ENCODE measurements around the gene FOLR3.

DNA sequence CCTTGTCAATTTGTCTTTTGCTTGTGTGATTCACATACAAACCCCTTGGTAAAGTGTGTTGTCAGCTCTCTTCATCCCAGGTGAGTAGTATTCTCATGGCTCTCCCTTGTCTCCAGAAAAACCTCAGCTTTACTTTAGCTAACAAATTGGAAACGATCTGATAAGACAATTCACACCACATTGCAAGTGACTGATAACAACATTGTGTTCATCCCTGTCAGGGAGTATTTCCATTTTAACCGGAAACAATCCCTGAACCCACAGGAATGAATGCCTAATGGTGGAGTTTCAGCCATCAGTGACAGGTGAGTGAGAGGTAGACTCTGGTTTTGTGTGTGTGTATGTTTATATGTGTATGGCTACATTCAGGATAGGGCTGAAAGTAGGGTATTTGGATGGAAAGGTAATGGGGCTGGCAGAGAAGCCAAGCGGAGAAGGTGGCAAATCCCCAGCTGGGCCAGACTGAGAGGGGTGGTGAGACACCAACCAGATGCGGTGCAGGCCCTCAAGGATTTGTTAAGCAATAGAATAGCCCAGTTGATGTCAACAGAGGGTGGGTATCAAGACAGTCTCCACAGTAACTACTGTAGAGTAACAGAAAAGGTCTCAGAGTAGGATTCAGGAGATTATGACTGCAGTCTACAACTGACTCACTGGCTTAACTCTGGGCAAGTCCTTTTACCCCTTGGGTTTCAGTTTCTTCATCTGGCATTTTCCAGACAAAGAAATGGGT lies 47.3 kb upstream of the FOLR3 start:
- TF ChIP-seq CTCF (conservative IDR thresholded peaks at IDR 0.05; ENCODE audit: low read depth in 2 of 2) (no peak), JUNB (IDR thresholded peaks at IDR 0.05; ENCODE audit: unreplicated experiment) (no peak), EZH2 (IDR thresholded peaks at IDR 0.05; ENCODE audit: low read depth, unreplicated experiment) (no peak), POLR2AphosphoS5 (IDR thresholded peaks at IDR 0.05; ENCODE audit: low read depth) (no peak), EZH2phosphoT487 (IDR thresholded peaks at IDR 0.05; ENCODE audit: unreplicated experiment) (no peak), CREB1 (CRISPR knock-in tag; IDR thresholded peaks at IDR 0.05; ENCODE audit: low read depth) (no peak), NANOG (IDR thresholded peaks at IDR 0.05; ENCODE audit: borderline replicate concordance) (no peak), ETS1 (IDR thresholded peaks at IDR 0.05) (no peak), STAT1 (IDR thresholded peaks at IDR 0.05; ENCODE audit: unreplicated experiment) (no peak)
- TF ChIP-seq, protein P1, sequence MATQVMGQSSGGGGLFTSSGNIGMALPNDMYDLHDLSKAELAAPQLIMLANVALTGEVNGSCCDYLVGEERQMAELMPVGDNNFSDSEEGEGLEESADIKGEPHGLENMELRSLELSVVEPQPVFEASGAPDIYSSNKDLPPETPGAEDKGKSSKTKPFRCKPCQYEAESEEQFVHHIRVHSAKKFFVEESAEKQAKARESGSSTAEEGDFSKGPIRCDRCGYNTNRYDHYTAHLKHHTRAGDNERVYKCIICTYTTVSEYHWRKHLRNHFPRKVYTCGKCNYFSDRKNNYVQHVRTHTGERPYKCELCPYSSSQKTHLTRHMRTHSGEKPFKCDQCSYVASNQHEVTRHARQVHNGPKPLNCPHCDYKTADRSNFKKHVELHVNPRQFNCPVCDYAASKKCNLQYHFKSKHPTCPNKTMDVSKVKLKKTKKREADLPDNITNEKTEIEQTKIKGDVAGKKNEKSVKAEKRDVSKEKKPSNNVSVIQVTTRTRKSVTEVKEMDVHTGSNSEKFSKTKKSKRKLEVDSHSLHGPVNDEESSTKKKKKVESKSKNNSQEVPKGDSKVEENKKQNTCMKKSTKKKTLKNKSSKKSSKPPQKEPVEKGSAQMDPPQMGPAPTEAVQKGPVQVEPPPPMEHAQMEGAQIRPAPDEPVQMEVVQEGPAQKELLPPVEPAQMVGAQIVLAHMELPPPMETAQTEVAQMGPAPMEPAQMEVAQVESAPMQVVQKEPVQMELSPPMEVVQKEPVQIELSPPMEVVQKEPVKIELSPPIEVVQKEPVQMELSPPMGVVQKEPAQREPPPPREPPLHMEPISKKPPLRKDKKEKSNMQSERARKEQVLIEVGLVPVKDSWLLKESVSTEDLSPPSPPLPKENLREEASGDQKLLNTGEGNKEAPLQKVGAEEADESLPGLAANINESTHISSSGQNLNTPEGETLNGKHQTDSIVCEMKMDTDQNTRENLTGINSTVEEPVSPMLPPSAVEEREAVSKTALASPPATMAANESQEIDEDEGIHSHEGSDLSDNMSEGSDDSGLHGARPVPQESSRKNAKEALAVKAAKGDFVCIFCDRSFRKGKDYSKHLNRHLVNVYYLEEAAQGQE (IDR thresholded peaks at IDR 0.05; ENCODE audit: unreplicated experiment): no peak

Data from GM23338 (cell line).